ENCODE results near the gene ROBO1.

- TF ChIP-seq POLR2A (IDR thresholded peaks at IDR 0.05), result no peak
- TF ChIP-seq CTCF (IDR thresholded peaks at IDR 0.05), result no peak
Observed at GRCh38 chr3:79187426-79187825, 580.4 kb downstream of the ROBO1 start.
